ENCODE measurements around the gene BEND4.
"Not testable (repeated sequence)": the region's sequence is repeated elsewhere in the genome, so short reads cannot be mapped to it uniquely, and the experiment has no call there.

GRCh38 chr4:42166186-42166585 is 13.7 kb upstream of the BEND4 start:
- not testable (repeated sequence) for TF ChIP-seq CTCF (IDR thresholded peaks at IDR 0.05; ENCODE audit: low read length); EZH2 (optimal IDR thresholded peaks at IDR 0.05; ENCODE audit: low read depth, low read length)

Data from MM.1S (cell line).